Measurements from ENCODE around the gene RAPGEF4. TPM values are rescaled to one million over a fixed set of nuclear protein-coding genes. Genes with fewer than 3 reads are reported as not detected.

The RAPGEF4 gene
- total RNA-seq, 1 donor, result 0.36 TPM

DNA sequence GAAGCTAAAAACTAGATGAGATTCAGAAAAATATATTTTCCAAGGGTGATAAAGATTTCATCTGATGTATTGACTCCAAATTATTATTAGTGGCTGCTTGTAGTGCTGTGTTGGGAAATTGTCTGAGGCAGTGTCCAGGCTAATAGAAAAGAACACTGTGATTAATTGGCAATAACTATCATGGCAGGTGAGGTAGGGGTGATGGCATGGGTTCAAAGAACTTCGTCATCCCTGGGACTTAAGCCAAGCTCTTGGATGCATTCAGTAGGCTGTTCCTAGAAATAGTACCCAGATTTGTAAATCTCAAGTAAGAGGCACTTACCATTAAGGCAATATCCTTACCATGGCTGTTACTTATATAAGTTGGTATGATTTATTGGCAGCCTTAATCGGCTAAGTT is 13.2 kb upstream of the RAPGEF4 start:
- H3K79me2 ChIP-seq (ENCODE audit: insufficient read depth, low read length), result no peaks in the 10 kb centered on the region
- H2AFZ ChIP-seq (ENCODE audit: low read length), result no peak overlapping the region
- no peak overlapping the region for H3K4me3 ChIP-seq (ENCODE audit: insufficient read depth, low read length)
- TF ChIP-seq CTCF (IDR thresholded peaks at IDR 0.05; ENCODE audit: extremely low read depth, low read depth, low read length), result no peak
- H3K4me2 ChIP-seq (ENCODE audit: insufficient read depth, low read length), result no peak overlapping the region
- no peaks in the 10 kb centered on the region for H3K4me1 ChIP-seq (ENCODE audit: insufficient read depth, low read length)
- no peaks in the 10 kb centered on the region for H3K9me3 ChIP-seq (ENCODE audit: low read depth, low read length)
- no peak for DNase-seq (ENCODE audit: insufficient read length, low spot score, missing footprints)
- H3K27me3 ChIP-seq (ENCODE audit: insufficient read depth, low read length), result peaks cover 13% of the 10 kb centered on the region
- no peaks in the 10 kb centered on the region for H3K36me3 ChIP-seq (ENCODE audit: insufficient read depth, low read length)
- H4K20me1 ChIP-seq (ENCODE audit: insufficient read depth, low read length), result no peaks in the 10 kb centered on the region
- no peak overlapping the region for H3K27ac ChIP-seq (ENCODE audit: low read depth, low read length)

GRCh38 chr2:172723286-172723685 is 12.4 kb upstream of the RAPGEF4 start:
- Histone ChIP-seq H3K36me3 (ENCODE audit: insufficient read depth, low read length) (no peaks in the 10 kb centered on the region), H3K27me3 (ENCODE audit: insufficient read depth, low read length) (peaks cover 18% of the 10 kb centered on the region), H3K4me1 (ENCODE audit: insufficient read depth, low read length) (no peaks in the 10 kb centered on the region), H3K9me3 (ENCODE audit: low read depth, low read length) (no peaks in the 10 kb centered on the region), H3K4me2 (ENCODE audit: insufficient read depth, low read length) (no peak overlapping the region), H4K20me1 (ENCODE audit: insufficient read depth, low read length) (no peaks in the 10 kb centered on the region), H2AFZ (ENCODE audit: low read length) (no peak overlapping the region), H3K27ac (ENCODE audit: low read depth, low read length) (no peak overlapping the region), H3K4me3 (ENCODE audit: insufficient read depth, low read length) (no peak overlapping the region), H3K79me2 (ENCODE audit: insufficient read depth, low read length) (no peaks in the 10 kb centered on the region)
- no peak for TF ChIP-seq CTCF (IDR thresholded peaks at IDR 0.05; ENCODE audit: extremely low read depth, low read depth, low read length)
- no peak for DNase-seq (ENCODE audit: insufficient read length, low spot score, missing footprints)

GRCh38 chr2:172724724-172725123 is 10.9 kb upstream of the RAPGEF4 start:
- Histone ChIP-seq H4K20me1 (ENCODE audit: insufficient read depth, low read length) (no peaks in the 10 kb centered on the region), H2AFZ (ENCODE audit: low read length) (no peak overlapping the region), H3K4me2 (ENCODE audit: insufficient read depth, low read length) (no peak overlapping the region), H3K79me2 (ENCODE audit: insufficient read depth, low read length) (no peaks in the 10 kb centered on the region), H3K36me3 (ENCODE audit: insufficient read depth, low read length) (no peaks in the 10 kb centered on the region), H3K4me3 (ENCODE audit: insufficient read depth, low read length) (no peak overlapping the region), H3K27ac (ENCODE audit: low read depth, low read length) (no peak overlapping the region), H3K27me3 (ENCODE audit: insufficient read depth, low read length) (peaks cover 23% of the 10 kb centered on the region), H3K9me3 (ENCODE audit: low read depth, low read length) (no peaks in the 10 kb centered on the region), H3K4me1 (ENCODE audit: insufficient read depth, low read length) (no peaks in the 10 kb centered on the region)
- TF ChIP-seq CTCF (IDR thresholded peaks at IDR 0.05; ENCODE audit: extremely low read depth, low read depth, low read length), result no peak
- no peak for DNase-seq (ENCODE audit: insufficient read length, low spot score, missing footprints)

DNA sequence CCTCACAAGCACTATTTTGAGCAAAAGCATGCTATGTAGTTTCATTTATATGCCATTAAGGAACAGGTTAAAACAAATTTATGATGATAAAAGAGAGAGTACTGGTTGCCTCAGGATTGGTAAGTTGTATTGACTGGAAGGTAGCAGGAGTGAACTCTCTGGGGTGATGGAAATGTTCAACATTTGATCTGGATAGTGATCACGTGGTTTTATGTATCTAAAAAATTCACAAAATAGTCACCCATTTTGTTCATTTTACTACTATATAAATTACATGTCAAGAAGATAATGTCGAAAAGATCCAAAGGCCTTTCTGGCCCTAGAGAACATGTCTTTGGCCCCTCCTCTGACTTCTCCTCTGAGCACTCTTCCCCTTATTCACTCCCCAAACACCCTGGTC is 10.4 kb upstream of the RAPGEF4 start:
- Histone ChIP-seq H3K9me3 (ENCODE audit: low read depth, low read length) (no peaks in the 10 kb centered on the region), H3K4me3 (ENCODE audit: insufficient read depth, low read length) (no peak overlapping the region), H3K79me2 (ENCODE audit: insufficient read depth, low read length) (no peaks in the 10 kb centered on the region), H2AFZ (ENCODE audit: low read length) (no peak overlapping the region), H4K20me1 (ENCODE audit: insufficient read depth, low read length) (no peaks in the 10 kb centered on the region), H3K4me2 (ENCODE audit: insufficient read depth, low read length) (no peak overlapping the region), H3K27me3 (ENCODE audit: insufficient read depth, low read length) (peaks cover 23% of the 10 kb centered on the region), H3K27ac (ENCODE audit: low read depth, low read length) (no peak overlapping the region), H3K4me1 (ENCODE audit: insufficient read depth, low read length) (no peaks in the 10 kb centered on the region), H3K36me3 (ENCODE audit: insufficient read depth, low read length) (no peaks in the 10 kb centered on the region)
- no peak for TF ChIP-seq CTCF (IDR thresholded peaks at IDR 0.05; ENCODE audit: extremely low read depth, low read depth, low read length)
- DNase-seq (ENCODE audit: insufficient read length, low spot score, missing footprints), result no peak
